HEK293 (cell line): ENCODE measurements around the gene NSMCE1.

Experiments used
- CTCF ChIA-PET: fragments of 350-600 bp; formaldehyde crosslinking; extraction: SDS; loops from one replicate; lab custom pipeline; 2021; ENCODE audit warnings: antibody characterized with exemption; lab: Yijun Ruan, JAX
- POLR2A ChIA-PET: fragments of 300-600 bp; formaldehyde crosslinking; extraction: SDS; loops from one replicate; lab custom pipeline; 2020; ENCODE audit warnings: antibody characterized with exemption, inconsistent platforms; lab: Yijun Ruan, JAX
- H3K27ac ChIP-seq: fragments of 200-500 bp; sonication (Bioruptor generic); 2 replicates; pipeline ENCODE4 v1.5.1; 2014; ENCODE audit warnings: low read depth, low read length, control low read depth, inconsistent platforms; ENCODE audit errors: extremely low read depth
- H3K36me3 ChIP-seq, 2 experiments: fragments of 200-500 bp in 1 of 2; sonication (Bioruptor generic) in 1 of 2; 1 replicate in 1 of 2; 2 replicates in 1 of 2; pipeline ENCODE4 v1.5.1; 2014 to 2017; ENCODE audit warnings: inconsistent platforms in 2 of 2, low read length in 2 of 2; ENCODE audit not compliant: control insufficient read depth in 2 of 2, insufficient read depth in 1 of 2
- H3K4me1 ChIP-seq: fragments of 200-500 bp; sonication (Bioruptor generic); 2 replicates; pipeline ENCODE4 v1.5.1; 2014; ENCODE audit warnings: mild to moderate bottlenecking, low read length, inconsistent platforms; ENCODE audit not compliant: control insufficient read depth, insufficient read depth
- H3K4me3 ChIP-seq: 2 replicates; pipeline ENCODE4 v1.5.1; 2011; ENCODE audit warnings: low read depth, mild to moderate bottlenecking, control low read depth, low read length, moderate library complexity
- H3K9me3 ChIP-seq: fragments of 200-500 bp; sonication (Bioruptor generic); 2 replicates; pipeline ENCODE4 v1.5.1; 2014; ENCODE audit warnings: low read depth, low read length, inconsistent platforms; ENCODE audit not compliant: control insufficient read depth, insufficient read depth
- CTCF ChIP-seq: fragments of 450-650 bp; formaldehyde crosslinking; IDR thresholded peaks from 2 replicates; pipeline ENCODE4 v1.5.1; 2016; ENCODE audit warnings: missing biosample characterization, missing genetic modification characterization
- IKZF3 ChIP-seq: fragments of 450-650 bp; IDR thresholded peaks from 2 replicates; pipeline ENCODE4 v1.5.0; 2018; ENCODE audit warnings: missing biosample characterization, mild to moderate bottlenecking, missing genetic modification characterization, moderate library complexity
- KLF1 ChIP-seq: fragments of 450-650 bp; formaldehyde crosslinking; IDR thresholded peaks from 2 replicates; pipeline ENCODE4 v1.5.1; 2016; ENCODE audit warnings: missing biosample characterization, missing genetic modification characterization
- KLF10 ChIP-seq: fragments of 450-650 bp; IDR thresholded peaks from 2 replicates; pipeline ENCODE4 v1.5.1; 2018; ENCODE audit warnings: missing biosample characterization, mild to moderate bottlenecking, missing genetic modification characterization
- KLF8 ChIP-seq: fragments of 450-650 bp; formaldehyde crosslinking; IDR thresholded peaks from 2 replicates; pipeline ENCODE4 v1.5.1; 2016; ENCODE audit warnings: missing biosample characterization, missing genetic modification characterization
- PRDM6 ChIP-seq: fragments of 450-650 bp; formaldehyde crosslinking; IDR thresholded peaks from 2 replicates; pipeline ENCODE4 v1.5.1; 2017; ENCODE audit warnings: missing biosample characterization, missing genetic modification characterization
- ZBTB11 ChIP-seq: fragments of 450-650 bp; formaldehyde crosslinking; conservative IDR thresholded peaks from 2 replicates; pipeline ENCODE4 v1.5.1; 2016; ENCODE audit warnings: low read depth, missing biosample characterization, missing genetic modification characterization
- ZBTB17 ChIP-seq: fragments of 450-650 bp; formaldehyde crosslinking; IDR thresholded peaks from 2 replicates; pipeline ENCODE4 v1.5.1; 2016; ENCODE audit warnings: missing biosample characterization, missing genetic modification characterization
- ZNF138 ChIP-seq: fragments of 450-650 bp; formaldehyde crosslinking; IDR thresholded peaks from 2 replicates; pipeline ENCODE4 v1.5.1; 2016; ENCODE audit warnings: missing biosample characterization, missing genetic modification characterization, borderline replicate concordance
- ZNF214 ChIP-seq: fragments of 450-650 bp; formaldehyde crosslinking; IDR thresholded peaks from 2 replicates; pipeline ENCODE4 v1.5.1; 2017; ENCODE audit warnings: missing biosample characterization, mild to moderate bottlenecking, missing genetic modification characterization, borderline replicate concordance
- ZNF398 ChIP-seq: fragments of 450-650 bp; formaldehyde crosslinking; IDR thresholded peaks from 2 replicates; pipeline ENCODE4 v1.5.1; 2017; ENCODE audit warnings: missing biosample characterization, missing genetic modification characterization
- ZNF423 ChIP-seq: fragments of 450-650 bp; formaldehyde crosslinking; IDR thresholded peaks from 2 replicates; pipeline ENCODE4 v1.5.1; 2016; ENCODE audit warnings: missing biosample characterization, missing genetic modification characterization
- ZNF48 ChIP-seq: fragments of 450-650 bp; formaldehyde crosslinking; IDR thresholded peaks from 2 replicates; pipeline ENCODE4 v1.5.1; 2016; ENCODE audit warnings: missing biosample characterization, missing genetic modification characterization
- ZNF529 ChIP-seq: fragments of 450-650 bp; formaldehyde crosslinking; IDR thresholded peaks from 2 replicates; pipeline ENCODE4 v1.5.1; 2017; ENCODE audit warnings: missing genetic modification characterization, missing biosample characterization; ENCODE audit not compliant: insufficient replicate concordance
- ZNF558 ChIP-seq: fragments of 450-650 bp; formaldehyde crosslinking; IDR thresholded peaks from 2 replicates; pipeline ENCODE4 v1.5.1; 2016; ENCODE audit warnings: missing biosample characterization, missing genetic modification characterization
- ZNF561 ChIP-seq: fragments of 450-650 bp; IDR thresholded peaks from 2 replicates; pipeline ENCODE4 v1.5.1; 2018; ENCODE audit warnings: missing biosample characterization, missing genetic modification characterization, borderline replicate concordance
- ZNF76 ChIP-seq: fragments of 450-650 bp; formaldehyde crosslinking; IDR thresholded peaks from 2 replicates; pipeline ENCODE4; 2016; ENCODE audit warnings: low read depth, missing biosample characterization, missing genetic modification characterization, borderline replicate concordance
- ZNF776 ChIP-seq: fragments of 450-650 bp; formaldehyde crosslinking; IDR thresholded peaks from 2 replicates; pipeline ENCODE4 v1.5.0; 2017; ENCODE audit warnings: missing biosample characterization, missing genetic modification characterization, borderline replicate concordance
- ZNF791 ChIP-seq: fragments of 450-650 bp; formaldehyde crosslinking; IDR thresholded peaks from 2 replicates; pipeline ENCODE4 v1.5.1; 2016; ENCODE audit warnings: missing biosample characterization, missing genetic modification characterization
- ZSCAN16 ChIP-seq: fragments of 450-650 bp; formaldehyde crosslinking; IDR thresholded peaks from 2 replicates; pipeline ENCODE4 v1.5.1; 2016; ENCODE audit warnings: missing biosample characterization, missing genetic modification characterization
- ZSCAN4 ChIP-seq: fragments of 450-650 bp; formaldehyde crosslinking; IDR thresholded peaks from 2 replicates; pipeline ENCODE4 v1.5.1; 2017; ENCODE audit warnings: missing biosample characterization, missing genetic modification characterization
- TF ChIP-seq, protein P1 (sequence below): fragments of 450-650 bp; formaldehyde crosslinking; IDR thresholded peaks from 2 replicates; pipeline ENCODE4 v1.5.1; 2017; ENCODE audit warnings: missing biosample characterization, mild to moderate bottlenecking, missing genetic modification characterization, moderate library complexity

NSMCE1 gene

GRCh38 chr16:27230562-27231001, 38.0 kb downstream of the NSMCE1 start:
- Histone ChIP-seq H3K36me3 (peaks cover 0 to 52% of the 10 kb centered on the region in 2 experiments; a peak in 1 of 3 replicates), H3K4me1 (peaks cover 3% of the 10 kb centered on the region; the same call in 1 of the 2 replicates), H3K4me3 (no peak overlapping the region), H3K27ac (no peak overlapping the region), H3K9me3 (no peaks in the 10 kb centered on the region)
- ChIA-PET CTCF (interaction anchor here (1.3 kb wide), 1 partner anchor 137 kb away, joined by 4 read pairs; no protein-coding TSS in a partner anchor), POLR2A (no interaction called here)
- TF ChIP-seq KLF1 (tag by site-specific recombination) (peak; percentile 72), ZNF214 (tag by site-specific recombination) (no peak)

DNA sequence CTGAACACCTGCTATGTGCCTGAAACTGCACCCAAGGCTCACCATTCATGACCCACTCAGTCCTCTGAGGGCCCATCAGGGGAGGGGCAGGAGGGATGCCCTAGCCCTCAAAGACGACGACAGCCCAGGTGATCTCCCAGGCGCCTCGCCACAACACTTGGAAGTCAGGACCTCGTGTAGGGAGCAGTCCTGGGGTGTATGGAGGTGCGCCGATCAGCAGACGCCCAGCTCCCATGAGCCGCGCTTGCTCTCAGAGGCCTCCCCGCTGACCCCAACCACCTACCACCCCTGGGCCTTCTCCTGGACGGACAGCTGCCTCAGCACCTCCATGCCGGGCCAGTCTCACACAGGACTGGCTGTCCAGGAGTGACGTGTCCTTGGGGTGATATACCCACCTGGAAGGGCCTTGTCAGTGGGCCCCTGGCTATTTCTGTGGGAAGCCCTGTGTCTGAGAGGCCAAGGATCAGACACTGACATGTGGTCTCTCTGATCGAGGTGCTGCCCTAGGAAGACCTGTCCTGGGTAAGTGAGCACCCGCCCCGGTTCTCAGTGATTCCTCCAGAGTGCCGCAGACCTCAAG, 38.6 kb downstream of the NSMCE1 start:
- Histone ChIP-seq H3K4me1 (no peaks in the 10 kb centered on the region), H3K36me3 (peaks cover 0 to 58% of the 10 kb centered on the region in 2 experiments; a peak in 1 of 3 replicates), H3K27ac (no peak overlapping the region), H3K4me3 (no peak overlapping the region), H3K9me3 (no peaks in the 10 kb centered on the region)
- no peak for TF ChIP-seq ZBTB17 (tag by site-specific recombination)
- no peak for TF ChIP-seq ZNF561 (tag by site-specific recombination)
- no peak for TF ChIP-seq ZNF423 (tag by site-specific recombination)
- no peak for TF ChIP-seq ZNF48
- TF ChIP-seq ZSCAN4: no peak
- no peak for TF ChIP-seq ZSCAN16 (tag by site-specific recombination)
- TF ChIP-seq KLF10: no peak
- TF ChIP-seq ZNF138: no peak
- no peak for TF ChIP-seq ZNF776 (tag by site-specific recombination)
- TF ChIP-seq ZNF398: no peak
- no peak for TF ChIP-seq PRDM6
- TF ChIP-seq ZNF558: no peak
- no peak for TF ChIP-seq ZNF529
- no peak for TF ChIP-seq IKZF3 (tag by site-specific recombination)
- TF ChIP-seq CTCF (tag by site-specific recombination): no peak
- TF ChIP-seq ZNF791: no peak
- TF ChIP-seq, protein P1, sequence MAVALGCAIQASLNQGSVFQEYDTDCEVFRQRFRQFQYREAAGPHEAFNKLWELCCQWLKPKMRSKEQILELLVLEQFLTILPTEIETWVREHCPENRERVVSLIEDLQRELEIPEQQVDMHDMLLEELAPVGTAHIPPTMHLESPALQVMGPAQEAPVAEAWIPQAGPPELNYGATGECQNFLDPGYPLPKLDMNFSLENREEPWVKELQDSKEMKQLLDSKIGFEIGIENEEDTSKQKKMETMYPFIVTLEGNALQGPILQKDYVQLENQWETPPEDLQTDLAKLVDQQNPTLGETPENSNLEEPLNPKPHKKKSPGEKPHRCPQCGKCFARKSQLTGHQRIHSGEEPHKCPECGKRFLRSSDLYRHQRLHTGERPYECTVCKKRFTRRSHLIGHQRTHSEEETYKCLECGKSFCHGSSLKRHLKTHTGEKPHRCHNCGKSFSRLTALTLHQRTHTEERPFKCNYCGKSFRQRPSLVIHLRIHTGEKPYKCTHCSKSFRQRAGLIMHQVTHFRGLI (tag by site-specific recombination): no peak
- TF ChIP-seq ZBTB11 (tag by site-specific recombination): no peak
- no peak for TF ChIP-seq ZNF76 (tag by site-specific recombination)
- TF ChIP-seq KLF8 (tag by site-specific recombination): no peak
- ChIA-PET POLR2A (no interaction called here), CTCF (interaction anchor here (0.8 to 1.3 kb wide), 2 partner anchors 9 to 138 kb away, joined by 3 to 4 read pairs; no protein-coding TSS in a partner anchor)
